H1 (cell line): ENCODE data around the gene TPD52L1. TPM values are rescaled to one million over a fixed set of nuclear protein-coding genes. Genes with fewer than 3 reads are reported as not detected.

ENCODE experiments used
- CTCF ChIA-PET: fragments of 300-600 bp; sonication (Branson Sonifier 250); formaldehyde crosslinking; loops from one replicate; lab custom pipeline; 2021; ENCODE audit not compliant: partially characterized antibody; lab: Charles Lee
- POLR2A ChIA-PET: fragments of 300-600 bp; sonication (Branson Sonifier 250); formaldehyde crosslinking; loops from one replicate; lab custom pipeline; 2021; ENCODE audit warnings: inconsistent platforms; ENCODE audit not compliant: partially characterized antibody; lab: Charles Lee
- DNase-seq, 2 experiments: peaks; one replicate each; pipeline versions ENCODE4 v3.0.0 to v3.0.0-alpha.2; 2010 to 2022; ENCODE audit warnings: low spot score in 2 of 2, low read depth in 1 of 2, mixed read lengths in 1 of 2
- FAIRE-seq: peaks from 2 replicates; lab custom pipeline; 2011; peaks lifted over from hg19 to GRCh38; lab: Jason Lieb, UNC
- H2AFZ ChIP-seq: 2 replicates; pipeline ENCODE4 v1.8.1; 2012; ENCODE audit warnings: low read length, inconsistent platforms
- H2AK5ac ChIP-seq: 2 replicates; pipeline ENCODE4 v1.6.1; 2013; ENCODE audit warnings: low read depth, low read length
- H2BK120ac ChIP-seq: replicated peaks from 2 replicates; pipeline ENCODE3; 2013; ENCODE audit warnings: low read depth, low read length, inconsistent platforms
- H2BK12ac ChIP-seq: 2 replicates; pipeline ENCODE4 v1.6.1; 2013; ENCODE audit warnings: low read depth, low read length
- H2BK15ac ChIP-seq: 2 replicates; pipeline ENCODE4 v1.6.1; 2013; ENCODE audit warnings: low read length
- H2BK20ac ChIP-seq: 2 replicates; pipeline ENCODE4 v1.6.1; 2013; ENCODE audit warnings: low read length
- H2BK5ac ChIP-seq: 2 replicates; pipeline ENCODE4 v1.6.1; 2013; ENCODE audit warnings: low read depth, low read length
- H3K14ac ChIP-seq: 2 replicates; pipeline ENCODE4 v1.6.1; 2013; ENCODE audit warnings: inconsistent platforms; ENCODE audit not compliant: insufficient read length
- H3K18ac ChIP-seq: 2 replicates; pipeline ENCODE4 v1.6.1; 2013; ENCODE audit warnings: low read length; ENCODE audit errors: extremely low read depth
- H3K23ac ChIP-seq: 2 replicates; pipeline ENCODE4 v1.6.1; 2013; ENCODE audit warnings: inconsistent platforms; ENCODE audit not compliant: insufficient read length
- H3K23me2 ChIP-seq: 2 replicates; pipeline ENCODE4 v1.6.1; 2013; ENCODE audit warnings: low read depth, low read length
- H3K27ac ChIP-seq: 2 replicates; pipeline ENCODE4 v1.6.1; 2011; ENCODE audit warnings: low read depth, low read length, inconsistent platforms
- H3K27me3 ChIP-seq, 4 experiments: replicated peaks in 1 of 4; 1 replicate in 1 of 4; 2 replicates in 3 of 4; pipeline versions ENCODE4 v1.6.1 to v1.8.1; 2011 to 2013; ENCODE audit warnings: low read length in 3 of 4, mild to moderate bottlenecking in 3 of 4, inconsistent platforms in 2 of 4, mixed read lengths in 2 of 4, moderate library complexity in 1 of 4; ENCODE audit not compliant: control insufficient read depth in 3 of 4, insufficient read depth in 3 of 4; ENCODE audit errors: extremely low read depth in 1 of 4
- H3K36me3 ChIP-seq, 4 experiments: 2 replicates each; pipeline versions ENCODE4 v1.6.1 to v1.8.1; 2011 to 2013; ENCODE audit warnings: mild to moderate bottlenecking in 4 of 4, low read length in 3 of 4, moderate library complexity in 2 of 4, control low read depth in 1 of 4, inconsistent platforms in 1 of 4; ENCODE audit not compliant: insufficient read depth in 4 of 4, control insufficient read depth in 2 of 4
- H3K4ac ChIP-seq: replicated peaks from 2 replicates; pipeline ENCODE3; 2013; ENCODE audit warnings: low read length, low read depth, mixed read lengths, inconsistent platforms; ENCODE audit not compliant: insufficient read length
- H3K4me1 ChIP-seq, 4 experiments: replicated peaks in 1 of 4; 1 replicate in 1 of 4; 2 replicates in 3 of 4; pipeline versions ENCODE4 v1.6.1 to v1.8.1; 2011 to 2013; ENCODE audit warnings: low read length in 3 of 4, inconsistent platforms in 2 of 4, mixed read lengths in 1 of 4; ENCODE audit not compliant: insufficient read depth in 4 of 4, control insufficient read depth in 3 of 4
- H3K4me2 ChIP-seq, 2 experiments: 2 replicates each; pipeline versions ENCODE4 v1.6.1 to v1.8.1; 2011 to 2013; ENCODE audit warnings: low read depth in 2 of 2, low read length in 2 of 2, control low read depth in 1 of 2, inconsistent platforms in 1 of 2, mild to moderate bottlenecking in 1 of 2; ENCODE audit not compliant: insufficient read depth in 1 of 2
- H3K4me3 ChIP-seq, 4 experiments: fragments of 200-600, 300-600 bp in 1 of 4; sonication (generic), shearing (Covaris generic), sonication (Bioruptor Twin) in 1 of 4; 2 replicates each; pipeline versions ENCODE4 v1.5.1 to v1.8.1; 2011 to 2016; ENCODE audit warnings: low read length in 4 of 4, low read depth in 3 of 4, control low read depth in 2 of 4, inconsistent platforms in 2 of 4, mild to moderate bottlenecking in 2 of 4, mixed read lengths in 1 of 4, moderate library complexity in 1 of 4; ENCODE audit not compliant: insufficient read depth in 2 of 4; ENCODE audit errors: extremely low read depth in 1 of 4
- H3K56ac ChIP-seq: replicated peaks from 2 replicates; pipeline ENCODE3; 2013; ENCODE audit warnings: low read depth, mild to moderate bottlenecking, mixed read lengths, low read length, inconsistent platforms; ENCODE audit not compliant: insufficient read length
- H3K79me1 ChIP-seq: 2 replicates; pipeline ENCODE4 v1.6.1; 2013; ENCODE audit warnings: low read depth, low read length, control low read depth
- H3K79me2 ChIP-seq, 2 experiments: 2 replicates each; pipeline versions ENCODE4 v1.6.1 to v1.8.1; 2012 to 2013; ENCODE audit warnings: low read length in 2 of 2, mild to moderate bottlenecking in 2 of 2, inconsistent platforms in 1 of 2; ENCODE audit not compliant: insufficient read depth in 2 of 2, control insufficient read depth in 1 of 2
- H3K9ac ChIP-seq, 4 experiments: replicated peaks in 1 of 4; 1 replicate in 1 of 4; 2 replicates in 3 of 4; pipeline versions ENCODE4 v1.6.1 to v1.8.1; 2011 to 2013; ENCODE audit warnings: low read depth in 3 of 4, low read length in 3 of 4, control low read depth in 2 of 4, mild to moderate bottlenecking in 2 of 4, moderate library complexity in 2 of 4, inconsistent platforms in 1 of 4; ENCODE audit errors: extremely low read depth in 1 of 4
- H3K9me3 ChIP-seq, 2 experiments: 2 replicates each; pipeline versions ENCODE4 v1.6.1 to v1.8.1; 2012 to 2013; ENCODE audit warnings: mild to moderate bottlenecking in 2 of 2, moderate library complexity in 2 of 2, control low read depth in 1 of 2, inconsistent platforms in 1 of 2, low read depth in 1 of 2, low read length in 1 of 2, mixed read lengths in 1 of 2; ENCODE audit not compliant: insufficient read depth in 2 of 2
- H4K20me1 ChIP-seq, 2 experiments: replicated peaks in 1 of 2; 2 replicates each; pipeline versions ENCODE3 to v1.8.1; 2011 to 2013; ENCODE audit warnings: inconsistent platforms in 2 of 2, low read length in 2 of 2, mild to moderate bottlenecking in 1 of 2; ENCODE audit not compliant: insufficient read depth in 2 of 2, control insufficient read depth in 1 of 2
- H4K5ac ChIP-seq: 2 replicates; pipeline ENCODE4 v1.6.1; 2013; ENCODE audit warnings: low read length, low read depth, mixed read lengths, inconsistent platforms; ENCODE audit not compliant: insufficient read length
- H4K8ac ChIP-seq: 2 replicates; pipeline ENCODE4 v1.8.0; 2013; ENCODE audit warnings: mild to moderate bottlenecking, moderate library complexity, low read length, inconsistent platforms; ENCODE audit not compliant: insufficient read depth; ENCODE audit errors: extremely low read depth
- H4K91ac ChIP-seq: replicated peaks from 2 replicates; pipeline ENCODE3; 2013; ENCODE audit warnings: low read length, mixed read lengths, inconsistent platforms; ENCODE audit not compliant: insufficient read length
- CHD1 ChIP-seq: IDR thresholded peaks from 2 replicates; pipeline ENCODE4 v1.6.1; 2012; ENCODE audit warnings: low read depth, low read length, improper control_type of control experiment
- CTCF ChIP-seq, 3 experiments: IDR thresholded peaks; 1 replicate in 2 of 3; 2 replicates in 1 of 3; pipeline versions ENCODE4 v1.5.1 to v1.6.1; 2011; ENCODE audit warnings: low read length in 3 of 3, mild to moderate bottlenecking in 3 of 3, inconsistent platforms in 2 of 3, low read depth in 1 of 3, moderate library complexity in 1 of 3; ENCODE audit not compliant: insufficient read depth in 1 of 3; ENCODE audit errors: control extremely low read depth in 1 of 3
- polyA plus RNA-seq, 7 experiments: library from polyadenylated mRNA; depleted of rRNA in 3 of 7; stranded (reverse) in 5 of 7; unstranded in 2 of 7; fragments of >200 nt in 5 of 7; fragments of 200-250 nt in 2 of 7; gene quantifications; 1 replicate in 5 of 7; 2 replicates in 1 of 7; 4 replicates in 1 of 7; pipeline versions ENCODE4 v1.2.1 to v1.2.3, GENCODE V29; 2011 to 2013; ENCODE audit warnings: missing spikeins in 2 of 7, mixed read lengths in 2 of 7
- total RNA-seq: library from RNA; stranded (reverse); fragmentation: NEBNext Ultra II Directional; extraction: Animal tissue kit (Norgen Biotek cat#: 25700); gene quantifications from 2 replicates; pipeline ENCODE4 v1.2.1, GENCODE V29; 2021

The TPD52L1 gene
- total and polyA plus RNA-seq, 2 of the 8 experiments (the other 6 are each of a cell fraction or from before 2014, with no cell fraction given): 7.4 to 14.2 TPM

DNA sequence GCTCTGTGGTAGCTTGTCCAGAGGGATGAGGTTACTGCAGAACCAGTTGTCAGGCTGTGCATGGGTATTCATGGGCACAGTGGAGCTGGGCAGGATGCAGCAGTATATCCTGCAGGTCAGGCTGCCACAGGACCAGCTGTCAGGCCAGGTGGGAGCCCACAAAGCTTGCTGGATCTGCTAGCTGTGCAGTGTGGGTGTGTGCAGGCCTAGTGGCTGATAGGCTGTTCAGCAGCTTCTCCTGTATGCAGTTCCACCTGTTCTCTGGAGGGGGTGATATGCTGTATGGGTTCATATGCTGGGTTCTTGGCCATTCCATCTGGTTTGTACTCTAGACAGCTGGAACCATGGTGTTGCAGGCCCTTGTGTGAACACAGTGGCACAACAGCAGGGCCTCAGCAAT is 40.6 kb upstream of the TPD52L1 start:
- Histone ChIP-seq H3K9me3 (peaks cover 5 to 6% of the 10 kb centered on the region in 2 experiments; a peak in 2 of 4 replicates), H3K4me3 (no peak overlapping the region), H3K9ac (no peak overlapping the region), H3K4me1 (no peaks in the 10 kb centered on the region), H2BK120ac (no peak overlapping the region), H2BK20ac (no peak overlapping the region), H3K27me3 (no peaks in the 10 kb centered on the region), H3K56ac (no peak overlapping the region), H4K91ac (no peak overlapping the region), H3K79me1 (no peaks in the 10 kb centered on the region), H3K79me2 (no peaks in the 10 kb centered on the region), H3K4me2 (no peak overlapping the region; a peak in 1 of 4 replicates), H3K23ac (no peak overlapping the region), H3K27ac (no peak overlapping the region), H2AK5ac (no peak overlapping the region), H2BK15ac (no peak overlapping the region), H3K23me2 (no peaks in the 10 kb centered on the region), H4K5ac (no peak overlapping the region), H3K18ac (no peak overlapping the region), H3K14ac (no peak overlapping the region), H4K20me1 (no peaks in the 10 kb centered on the region), H3K4ac (no peak overlapping the region)
- FAIRE-seq: no peak
- ChIA-PET CTCF (interaction anchor here (0.6 to 3.9 kb wide), 30 partner anchors 8 to 821 kb away, joined by 3 to 69 read pairs (median 7); partner anchors contain the start of genes RNF217 and TPD52L1), POLR2A (no interaction called here)
- no peak for DNase-seq
- peak in 2 of 3 experiments; percentile 32 to 44; a peak in 3 of 4 replicates for TF ChIP-seq CTCF (IDR thresholded peaks at IDR 0.05; ENCODE audit: control extremely low read depth in 1 of 3, insufficient read depth in 1 of 3, low read depth in 1 of 3, low read length in 3 of 3)
- no peak for TF ChIP-seq CHD1
- TF ChIP-seq, all 59 proteins: peak for 1
- H2BK12ac ChIP-seq: no peak overlapping the region
- H2BK5ac ChIP-seq: no peak overlapping the region
- no peak overlapping the region for H2AFZ ChIP-seq
- peak overlapping the region; percentile 11; the same call in 1 of the 2 replicates for H4K8ac ChIP-seq
- no peaks in the 10 kb centered on the region for H3K36me3 ChIP-seq
